SK-N-SH treated with all-trans-retinoic acid at 6 μM for 48 hours (cell line): ENCODE data around the gene KDM4C.

ENCODE experiments used
- ATAC-seq: fragments of 200-7000 bp; cut with Tn5 transposase; 3 replicates; pipeline ENCODE4 v1.9.1; 2020; ENCODE audit warnings: mild to moderate bottlenecking, moderate library complexity
- BACH2 ChIP-seq: fragments of 250-450 bp; sonication (Bioruptor Pico); IDR thresholded peaks from 2 replicates; pipeline ENCODE4 v1.9.0; 2021; ENCODE audit warnings: mild to moderate bottlenecking, borderline replicate concordance
- CSDC2 ChIP-seq: fragments of 250-450 bp; sonication (Bioruptor Pico); IDR thresholded peaks from 2 replicates; pipeline ENCODE4 v1.5.0; 2020; ENCODE audit warnings: mild to moderate bottlenecking, moderate library complexity
- CSRNP3 ChIP-seq: fragments of 250-450 bp; sonication (Bioruptor Pico); IDR thresholded peaks from 2 replicates; pipeline ENCODE4 v1.5.1; 2021; ENCODE audit warnings: mild to moderate bottlenecking, moderate library complexity
- GLIS3 ChIP-seq: fragments of 250-450 bp; sonication (Bioruptor Pico); IDR thresholded peaks from 2 replicates; pipeline ENCODE4 v1.5.0; 2020; ENCODE audit warnings: mild to moderate bottlenecking, moderate library complexity
- OSR1 ChIP-seq: fragments of 250-450 bp; sonication (Bioruptor Pico); IDR thresholded peaks from 2 replicates; pipeline ENCODE4 v1.8.0; 2022; ENCODE audit warnings: moderate library complexity, mild to moderate bottlenecking, inconsistent platforms
- PATZ1 ChIP-seq: fragments of 250-450 bp; sonication (Bioruptor Pico); IDR thresholded peaks from 2 replicates; pipeline ENCODE4 v1.8.0; 2020; ENCODE audit warnings: mild to moderate bottlenecking, moderate library complexity, borderline replicate concordance
- POU6F1 ChIP-seq: fragments of 250-450 bp; sonication (Bioruptor Pico); IDR thresholded peaks from 2 replicates; pipeline ENCODE4 v1.8.0; 2021; ENCODE audit warnings: low read depth, mild to moderate bottlenecking, moderate library complexity, borderline replicate concordance
- PPARA ChIP-seq: fragments of 250-450 bp; sonication (Bioruptor Pico); IDR thresholded peaks from 2 replicates; pipeline ENCODE4 v1.5.0; 2020; ENCODE audit warnings: mild to moderate bottlenecking, borderline replicate concordance
- RARB ChIP-seq: fragments of 250-450 bp; sonication (Bioruptor Pico); IDR thresholded peaks from 2 replicates; pipeline ENCODE4 v1.8.0; 2021; ENCODE audit warnings: mild to moderate bottlenecking, moderate library complexity
- SNAI2 ChIP-seq: fragments of 250-450 bp; sonication (Bioruptor Pico); IDR thresholded peaks from 2 replicates; pipeline ENCODE4 v1.5.0; 2020; ENCODE audit warnings: mild to moderate bottlenecking, moderate library complexity
- TCF4 ChIP-seq: fragments of 250-450 bp; sonication (Bioruptor Pico); IDR thresholded peaks from 2 replicates; pipeline ENCODE4 v1.8.0; 2021; ENCODE audit warnings: mild to moderate bottlenecking, moderate library complexity, borderline replicate concordance
- TOX ChIP-seq: fragments of 250-450 bp; sonication (Bioruptor Pico); IDR thresholded peaks from 2 replicates; pipeline ENCODE4 v1.8.0; 2021; ENCODE audit warnings: mild to moderate bottlenecking, moderate library complexity, borderline replicate concordance
- TSHZ2 ChIP-seq: fragments of 250-450 bp; sonication (Bioruptor Pico); IDR thresholded peaks from 2 replicates; pipeline ENCODE4 v1.5.0; 2020; ENCODE audit warnings: mild to moderate bottlenecking, moderate library complexity
- ZC3H10 ChIP-seq: fragments of 250-450 bp; sonication (Bioruptor Pico); IDR thresholded peaks from 2 replicates; pipeline ENCODE4 v1.5.1; 2021; ENCODE audit warnings: mild to moderate bottlenecking, moderate library complexity
- ZFP30 ChIP-seq: fragments of 450-650 bp; formaldehyde crosslinking; IDR thresholded peaks from 2 replicates; pipeline ENCODE4 v1.5.0; 2022; ENCODE audit warnings: mild to moderate bottlenecking, moderate library complexity
- ZNF565 ChIP-seq: fragments of 450-650 bp; formaldehyde crosslinking; conservative IDR thresholded peaks from 2 replicates; pipeline ENCODE4 v1.5.0; 2020; ENCODE audit warnings: low read depth, mild to moderate bottlenecking, moderate library complexity
- ZNF8 ChIP-seq: fragments of 450-650 bp; formaldehyde crosslinking; IDR thresholded peaks from 2 replicates; pipeline ENCODE4 v1.5.0; 2020; ENCODE audit warnings: mild to moderate bottlenecking, moderate library complexity

The KDM4C gene

GRCh38 chr9:6997330-6997729 lies 239.6 kb downstream of the KDM4C start (continued):
- TF ChIP-seq OSR1 (CRISPR knock-in tag): no peak

- no peak for ATAC-seq
Measured at GRCh38 chr9:6999794-7000193, 242.0 kb downstream of the KDM4C start.

GRCh38 chr9:7001571-7001970 lies 243.8 kb downstream of the KDM4C start:
- TF ChIP-seq ZC3H10 (CRISPR knock-in tag): no peak
- no peak for TF ChIP-seq TSHZ2 (CRISPR knock-in tag)
- TF ChIP-seq SNAI2 (CRISPR knock-in tag): no peak
- TF ChIP-seq BACH2 (CRISPR knock-in tag): no peak
- TF ChIP-seq TOX (CRISPR knock-in tag): no peak
- TF ChIP-seq CSRNP3 (CRISPR knock-in tag): no peak
- TF ChIP-seq GLIS3 (CRISPR knock-in tag): no peak
- no peak for TF ChIP-seq ZNF565 (CRISPR knock-in tag)
- TF ChIP-seq ZNF8: no peak
- TF ChIP-seq CSDC2 (CRISPR knock-in tag): no peak
- no peak for ATAC-seq

More at GRCh38 chr9:6999794-7000193, 242.0 kb downstream of the KDM4C start:
- no peak for TF ChIP-seq ZC3H10 (CRISPR knock-in tag)
- no peak for TF ChIP-seq PATZ1 (CRISPR knock-in tag)
- no peak for TF ChIP-seq POU6F1 (CRISPR knock-in tag)
- TF ChIP-seq TOX (CRISPR knock-in tag): no peak
- TF ChIP-seq TCF4 (CRISPR knock-in tag): no peak
- TF ChIP-seq ZNF8: no peak
- TF ChIP-seq TSHZ2 (CRISPR knock-in tag): no peak
- no peak for TF ChIP-seq PPARA (CRISPR knock-in tag)
- no peak for TF ChIP-seq BACH2 (CRISPR knock-in tag)
- TF ChIP-seq SNAI2 (CRISPR knock-in tag): no peak
- TF ChIP-seq OSR1 (CRISPR knock-in tag): no peak
- no peak for TF ChIP-seq CSRNP3 (CRISPR knock-in tag)
- no peak for TF ChIP-seq RARB (CRISPR knock-in tag)
- TF ChIP-seq ZFP30 (CRISPR knock-in tag): no peak
